ENCODE measurements around the gene DTWD2.

Gene DTWD2

DNA sequence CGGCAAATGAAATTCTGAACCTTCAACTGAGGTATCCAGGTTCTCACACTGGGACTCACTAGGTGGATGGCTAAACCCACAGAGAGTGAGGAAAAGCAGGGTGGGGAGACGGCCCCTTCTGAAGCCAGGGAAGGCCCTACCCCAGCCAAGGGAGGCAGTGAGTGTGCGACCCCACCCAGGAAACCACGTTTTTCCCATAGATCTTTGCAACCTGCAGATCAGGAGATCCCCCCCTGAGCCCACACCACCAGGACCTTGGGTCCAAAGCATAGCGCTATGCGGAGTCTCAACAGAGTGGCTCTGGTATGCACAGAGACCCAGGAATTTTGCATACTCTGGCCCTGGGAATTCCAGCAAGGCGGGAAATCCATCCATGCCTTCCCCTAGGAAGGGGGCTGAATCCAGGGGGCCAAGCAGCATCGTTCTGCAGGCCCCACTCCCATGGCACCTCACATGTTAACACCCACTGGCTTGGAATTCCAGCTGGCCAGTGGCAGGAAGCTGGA is 19.9 kb downstream of the DTWD2 start:
- TF ChIP-seq, protein P1, sequence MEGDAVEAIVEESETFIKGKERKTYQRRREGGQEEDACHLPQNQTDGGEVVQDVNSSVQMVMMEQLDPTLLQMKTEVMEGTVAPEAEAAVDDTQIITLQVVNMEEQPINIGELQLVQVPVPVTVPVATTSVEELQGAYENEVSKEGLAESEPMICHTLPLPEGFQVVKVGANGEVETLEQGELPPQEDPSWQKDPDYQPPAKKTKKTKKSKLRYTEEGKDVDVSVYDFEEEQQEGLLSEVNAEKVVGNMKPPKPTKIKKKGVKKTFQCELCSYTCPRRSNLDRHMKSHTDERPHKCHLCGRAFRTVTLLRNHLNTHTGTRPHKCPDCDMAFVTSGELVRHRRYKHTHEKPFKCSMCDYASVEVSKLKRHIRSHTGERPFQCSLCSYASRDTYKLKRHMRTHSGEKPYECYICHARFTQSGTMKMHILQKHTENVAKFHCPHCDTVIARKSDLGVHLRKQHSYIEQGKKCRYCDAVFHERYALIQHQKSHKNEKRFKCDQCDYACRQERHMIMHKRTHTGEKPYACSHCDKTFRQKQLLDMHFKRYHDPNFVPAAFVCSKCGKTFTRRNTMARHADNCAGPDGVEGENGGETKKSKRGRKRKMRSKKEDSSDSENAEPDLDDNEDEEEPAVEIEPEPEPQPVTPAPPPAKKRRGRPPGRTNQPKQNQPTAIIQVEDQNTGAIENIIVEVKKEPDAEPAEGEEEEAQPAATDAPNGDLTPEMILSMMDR (IDR thresholded peaks at IDR 0.05), result no peak

- TF ChIP-seq, protein P1 (IDR thresholded peaks at IDR 0.05), result no peak
These were observed 21.3 kb downstream of the DTWD2 start for GRCh38 chr5:118967059-118967508.

- TF ChIP-seq, protein P1 (IDR thresholded peaks at IDR 0.05), result no peak
These were observed 22.5 kb downstream of the DTWD2 start for GRCh38 chr5:118965890-118966289.

- TF ChIP-seq, protein P1 (IDR thresholded peaks at IDR 0.05), result no peak
These were observed 25.2 kb downstream of the DTWD2 start for GRCh38 chr5:118963169-118963568.

- TF ChIP-seq, protein P1 (IDR thresholded peaks at IDR 0.05), result no peak
These were observed 27.8 kb downstream of the DTWD2 start for GRCh38 chr5:118960557-118960956.

DNA sequence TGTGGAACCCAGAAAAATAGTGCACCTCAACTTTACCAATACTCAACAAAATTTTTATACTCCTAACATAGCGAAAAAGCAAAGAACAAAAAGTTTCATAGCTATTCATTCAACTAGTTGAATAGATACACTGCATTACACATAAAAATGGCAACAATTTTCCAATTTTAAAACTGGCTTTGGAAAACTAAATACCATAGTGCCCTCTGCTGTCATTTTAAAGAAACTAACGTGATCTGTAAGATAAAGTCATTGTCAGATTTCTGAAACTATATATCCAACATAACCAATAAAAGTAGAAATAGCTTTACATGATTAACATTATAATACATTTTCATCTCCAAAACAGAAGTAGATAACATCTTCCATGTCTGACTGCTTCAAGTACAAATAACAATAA is 31.6 kb downstream of the DTWD2 start:
- TF ChIP-seq, protein P1 (IDR thresholded peaks at IDR 0.05), result peak; percentile 63; the same call in 1 of the 2 replicates

- TF ChIP-seq, protein P1 (IDR thresholded peaks at IDR 0.05), result no peak
These were observed 34.7 kb downstream of the DTWD2 start for GRCh38 chr5:118953652-118954005.

Measured in LNCAP (cell line).